ENCODE data around the gene IRAK1.

The IRAK1 gene

GRCh38 chrX:154040307-154040756 is 20.6 kb upstream of the IRAK1 start:
- DNase-seq, result no peak

- DNase-seq, result no peak
Measured at GRCh38 chrX:154039577-154039976, 19.9 kb upstream of the IRAK1 start.

GRCh38 chrX:154038656-154039055 is 19.0 kb upstream of the IRAK1 start:
- no peak for DNase-seq

- no peak for DNase-seq
Measured at GRCh38 chrX:154037754-154038153, 18.1 kb upstream of the IRAK1 start.

- DNase-seq, result no peak
Measured at GRCh38 chrX:154036513-154036912, 16.8 kb upstream of the IRAK1 start.

GRCh38 chrX:154033848-154034247 is 14.1 kb upstream of the IRAK1 start:
- DNase-seq, result no peak

- DNase-seq, result no peak
Measured at GRCh38 chrX:154032653-154033052, 13.0 kb upstream of the IRAK1 start.

- DNase-seq, result no peak
Measured at GRCh38 chrX:154032160-154032559, 12.5 kb upstream of the IRAK1 start.

GRCh38 chrX:154030715-154031305 is 11.1 kb upstream of the IRAK1 start:
- no peak for DNase-seq

GRCh38 chrX:154030266-154030665 is 10.6 kb upstream of the IRAK1 start:
- DNase-seq, result no peak

- no peak for DNase-seq
Measured at GRCh38 chrX:154029439-154029838, 9.7 kb upstream of the IRAK1 start.

GRCh38 chrX:154028502-154029184 is 8.9 kb upstream of the IRAK1 start:
- no peak for DNase-seq

GRCh38 chrX:154027986-154028385 is 8.3 kb upstream of the IRAK1 start:
- DNase-seq, result no peak

GRCh38 chrX:154027022-154027402 is 7.3 kb upstream of the IRAK1 start:
- DNase-seq, result no peak

- DNase-seq, result no peak
Measured at GRCh38 chrX:154026136-154027021, 6.7 kb upstream of the IRAK1 start.

GRCh38 chrX:154025230-154025629 is 5.5 kb upstream of the IRAK1 start:
- DNase-seq, result no peak

- no peak for DNase-seq
Measured at GRCh38 chrX:154024271-154024670, 4.6 kb upstream of the IRAK1 start.

GRCh38 chrX:154023276-154024000 is 3.7 kb upstream of the IRAK1 start:
- DNase-seq, result no peak

GRCh38 chrX:154022108-154022507 is 2.4 kb upstream of the IRAK1 start:
- no peak for DNase-seq

- no peak for DNase-seq
Measured at GRCh38 chrX:154021131-154021611, 1.5 kb upstream of the IRAK1 start.

GRCh38 chrX:154020536-154021115 is 924 bp upstream of the IRAK1 start:
- no peak for DNase-seq

GRCh38 chrX:154019061-154019621 is 561 bp downstream of the IRAK1 start:
- no peak for DNase-seq
